NOMO-1 treated with DMSO at 0.1 percent for 48 hours (cell line): ENCODE measurements around the gene NRL.
A peak's percentile ranks its signal among the peaks of the same experiment; 100 is the strongest.
"Not testable (repeated sequence)": the region's sequence is repeated elsewhere in the genome, so short reads cannot be mapped to it uniquely, and the experiment has no call there.

Experiments used
- DNase-seq: peaks from one replicate; lab custom pipeline; 2025; ENCODE audit not compliant: unreplicated experiment; lab: John Stamatoyannopoulos, UW

The NRL gene

DNA sequence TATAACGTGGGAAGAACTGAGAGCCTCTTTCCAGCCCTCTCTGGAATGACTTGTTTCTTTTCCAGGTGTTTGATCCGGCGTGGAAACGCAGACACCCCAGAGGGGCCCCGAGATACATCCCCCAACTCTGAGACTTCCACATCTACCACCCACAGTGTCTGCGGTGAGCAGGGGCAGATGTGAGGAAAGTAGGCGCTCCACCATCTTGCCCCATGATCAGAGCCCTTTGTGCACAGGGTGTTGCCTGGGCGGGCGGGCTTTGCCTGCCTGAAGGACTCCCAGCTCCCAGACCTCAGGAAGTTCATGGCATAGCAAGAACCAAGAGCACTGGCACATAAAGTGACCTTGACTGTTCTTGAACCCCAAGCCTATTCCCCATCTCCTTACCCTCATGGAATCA lies 60.1 kb downstream of the NRL start:
- no peak for DNase-seq

DNA sequence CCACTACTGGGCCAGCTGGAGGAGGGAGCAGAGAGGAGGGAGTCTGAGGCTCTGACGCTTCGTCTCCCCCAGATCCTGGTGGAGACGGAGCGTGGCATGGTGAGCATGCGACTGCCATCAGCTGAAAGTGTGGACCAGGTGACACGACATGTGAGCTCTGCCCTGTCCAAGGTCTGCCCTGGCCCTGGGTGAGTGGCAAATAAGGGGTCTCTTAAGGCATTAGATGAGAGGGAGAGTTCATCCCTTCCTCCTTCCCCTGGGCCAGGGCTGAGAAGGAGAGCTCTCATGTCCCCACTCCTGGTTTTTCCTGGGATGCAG lies 60.5 kb downstream of the NRL start:
- DNase-seq: no peak

DNA sequence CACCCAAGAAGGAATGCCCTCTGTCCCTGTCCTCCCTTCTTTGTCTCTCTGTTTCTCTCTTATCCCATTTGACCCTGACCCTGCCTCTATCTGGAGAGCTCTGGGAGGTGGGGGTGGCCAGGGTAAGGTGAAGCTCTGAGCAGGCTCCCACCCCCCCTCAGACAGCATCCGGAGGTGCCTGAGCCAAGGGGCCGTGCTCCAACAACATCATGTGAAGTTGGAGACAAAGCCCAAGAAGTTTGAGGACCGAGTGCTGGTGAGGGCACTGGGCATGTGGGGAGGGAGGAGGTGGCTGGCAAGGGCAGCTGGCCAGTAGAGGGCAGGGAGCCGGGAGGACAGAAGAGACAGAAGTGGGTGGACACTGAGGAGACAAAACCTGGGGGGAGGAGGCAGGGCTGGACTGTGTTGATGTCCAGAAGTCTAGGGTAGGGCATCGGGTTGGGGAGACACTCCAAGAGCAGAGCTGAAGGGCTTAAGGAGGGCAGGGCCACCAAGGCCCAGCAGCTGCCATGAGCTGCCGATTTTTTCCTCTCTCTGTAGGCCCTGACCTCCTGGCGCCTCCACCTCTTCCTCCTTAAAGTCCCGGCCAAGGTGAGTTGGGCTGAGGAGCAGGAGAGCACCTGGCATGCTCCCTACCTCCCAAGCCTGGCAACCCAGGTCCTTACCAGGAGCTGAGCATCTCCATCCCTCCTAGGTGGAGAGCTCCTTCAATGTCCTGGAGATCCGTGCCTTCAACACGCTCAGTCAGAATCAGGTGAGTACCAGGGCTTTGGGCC lies 61.0 kb downstream of the NRL start:
- no peak for DNase-seq

DNA sequence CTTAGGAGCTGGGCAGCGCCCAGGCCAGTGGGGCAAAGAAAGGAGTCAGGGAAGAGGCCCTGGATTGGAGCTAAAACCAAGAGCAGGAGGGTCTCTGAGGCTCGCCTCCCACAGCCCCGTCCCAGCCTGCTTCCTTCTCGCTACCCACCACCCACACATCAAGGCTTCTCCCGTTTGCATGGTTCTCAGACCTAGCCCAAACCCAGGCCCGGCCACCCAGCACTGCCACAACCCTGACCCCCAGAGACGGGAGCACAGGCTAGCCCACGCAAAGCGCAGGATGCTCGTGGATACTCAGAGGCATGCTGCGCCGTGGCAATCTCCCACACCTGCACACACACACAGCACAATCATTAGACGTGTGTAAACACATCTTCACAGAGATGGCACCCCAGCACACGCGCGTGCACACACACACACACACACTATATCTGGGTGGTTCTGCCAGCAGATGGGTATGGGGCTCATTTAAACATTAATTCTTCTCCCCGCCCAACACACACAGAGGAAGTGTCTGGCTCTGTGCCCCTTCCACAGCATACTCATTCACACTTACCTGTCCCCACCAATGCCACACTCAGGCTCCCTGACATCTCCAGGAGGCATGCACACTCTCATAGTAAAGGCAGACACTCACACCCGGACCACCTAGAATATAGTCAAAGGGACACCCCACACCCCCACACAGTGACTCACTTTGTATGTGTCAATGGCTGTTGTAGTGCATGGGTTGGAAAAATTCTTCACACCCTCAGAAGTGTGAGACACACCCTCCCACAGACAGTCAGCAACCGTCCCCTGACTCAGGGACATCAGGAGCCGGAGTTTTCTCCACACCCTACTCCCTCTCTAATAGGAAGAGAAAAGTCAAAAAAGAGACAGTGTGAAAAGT lies 61.8 kb downstream of the NRL start:
- DNase-seq: no peak

DNA sequence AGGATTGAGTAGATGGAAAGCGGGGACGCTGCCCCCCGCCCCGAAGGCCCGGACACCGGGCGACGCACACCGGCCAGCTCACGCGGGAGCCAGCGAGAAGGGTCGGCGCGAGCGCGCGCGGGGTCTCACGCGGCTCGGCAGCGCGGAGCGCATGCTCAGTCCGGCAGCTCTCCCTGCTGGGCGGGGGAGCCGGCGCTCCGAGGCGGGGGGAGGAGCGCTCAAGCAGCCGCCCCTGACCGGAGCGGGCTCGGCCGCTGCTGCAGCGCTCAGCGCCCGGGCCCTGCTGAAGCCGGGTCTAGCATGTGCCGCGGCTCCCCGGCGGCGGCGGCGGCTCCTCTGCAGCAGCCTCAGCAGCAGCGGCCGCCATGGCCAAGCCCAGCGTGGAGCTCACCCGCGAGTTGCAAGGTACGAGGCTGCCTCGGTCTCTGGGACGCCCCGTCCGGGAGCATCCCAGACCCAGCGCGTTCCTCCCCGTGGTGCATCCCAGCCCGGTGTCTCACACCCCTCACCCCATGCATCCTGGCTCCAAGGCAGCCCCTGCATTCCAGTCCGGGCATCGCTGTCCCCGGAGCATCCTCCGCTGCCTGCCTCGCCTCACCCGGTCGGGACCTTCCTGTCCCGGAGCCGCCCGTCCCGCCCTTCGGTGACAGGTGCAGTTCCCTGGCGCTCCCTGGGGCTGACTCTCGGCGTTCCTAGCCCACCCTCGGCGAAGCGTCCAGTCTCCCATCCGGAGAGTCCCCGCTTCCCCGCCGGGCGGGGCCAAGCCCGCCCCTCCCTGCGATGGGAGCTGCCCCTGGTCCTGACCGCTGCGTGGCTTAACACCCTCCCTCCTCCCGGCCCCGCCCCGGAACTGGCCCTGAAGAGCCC lies 62.7 kb downstream of the NRL start, which contains the start of gene CARMIL3:
TSS of gene CARMIL3 (plus strand) at position 221 of the 867 bp plus-strand sequence. CDS start at position 366, 145 bp downstream.
- DNase-seq: peak; percentile 12

DNA sequence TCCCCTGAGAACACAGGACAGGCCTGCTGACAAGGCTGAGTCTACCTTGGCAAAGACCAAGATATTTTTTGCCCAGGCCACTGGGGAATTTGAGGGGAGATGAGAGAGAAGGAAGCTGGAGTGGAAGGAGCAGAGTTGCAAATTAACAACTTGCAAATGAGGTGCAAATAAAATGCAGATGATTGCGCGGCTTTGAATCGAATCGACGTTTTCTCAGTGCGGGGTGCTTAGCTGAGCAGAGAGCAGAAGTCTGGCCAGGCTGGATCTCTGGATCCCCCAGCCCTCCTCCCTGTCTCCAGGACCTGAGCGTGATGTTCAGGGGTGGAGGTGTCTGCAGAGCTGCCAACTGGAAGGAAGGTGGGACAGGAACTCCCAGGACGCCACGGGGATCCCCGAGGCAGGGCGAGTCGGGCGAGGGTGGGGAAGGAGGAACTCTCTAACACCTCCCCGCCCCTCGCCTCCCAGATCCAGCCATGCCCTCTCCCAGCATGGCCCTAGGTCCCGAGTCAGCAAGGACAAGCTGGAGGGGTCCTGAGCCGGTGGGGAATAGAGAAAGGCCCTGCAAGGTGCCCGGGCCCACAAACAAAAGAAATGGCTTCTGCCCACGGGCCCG lies 63.5 kb downstream of the NRL start:
- DNase-seq: no peak

DNA sequence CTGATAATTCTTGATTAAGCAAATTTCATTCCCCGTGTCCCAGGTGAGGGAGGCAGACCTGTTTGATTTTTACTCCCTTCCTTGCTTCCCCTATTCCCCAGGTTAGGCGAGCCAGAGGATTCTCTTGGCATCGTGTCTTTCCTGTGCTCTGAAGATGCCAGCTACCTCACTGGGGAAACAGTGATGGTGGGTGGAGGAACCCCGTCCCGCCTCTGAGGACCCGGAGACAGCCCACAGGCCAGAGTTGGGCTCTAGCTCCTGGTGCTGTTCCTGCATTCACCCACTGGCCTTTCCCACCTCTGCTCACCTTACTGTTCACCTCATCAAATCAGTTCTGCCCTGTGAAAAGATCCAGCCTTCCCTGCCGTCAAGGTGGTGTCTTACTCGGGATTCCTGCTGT lies 64.0 kb downstream of the NRL start:
- not testable (repeated sequence) for DNase-seq

DNA sequence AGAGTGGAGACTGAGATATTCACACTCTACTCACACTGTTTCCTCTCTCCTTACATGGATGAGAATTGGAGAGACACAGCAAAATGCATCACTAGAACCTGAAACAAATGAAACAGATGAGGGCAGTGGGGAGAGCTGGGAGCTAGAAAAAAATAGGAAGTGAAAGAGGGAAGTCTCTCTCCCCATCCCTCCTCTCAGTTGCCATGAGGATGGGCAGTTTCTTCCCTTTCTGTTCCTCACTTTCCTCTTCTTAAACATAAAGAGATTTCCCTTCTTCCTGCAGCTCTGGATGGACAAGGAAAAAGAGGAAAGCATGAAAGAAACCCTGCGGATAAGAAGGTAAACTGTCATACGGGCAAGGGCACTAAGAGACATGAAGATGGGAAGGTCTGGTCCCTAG lies 65.7 kb downstream of the NRL start:
- peak; percentile 28 for DNase-seq

DNA sequence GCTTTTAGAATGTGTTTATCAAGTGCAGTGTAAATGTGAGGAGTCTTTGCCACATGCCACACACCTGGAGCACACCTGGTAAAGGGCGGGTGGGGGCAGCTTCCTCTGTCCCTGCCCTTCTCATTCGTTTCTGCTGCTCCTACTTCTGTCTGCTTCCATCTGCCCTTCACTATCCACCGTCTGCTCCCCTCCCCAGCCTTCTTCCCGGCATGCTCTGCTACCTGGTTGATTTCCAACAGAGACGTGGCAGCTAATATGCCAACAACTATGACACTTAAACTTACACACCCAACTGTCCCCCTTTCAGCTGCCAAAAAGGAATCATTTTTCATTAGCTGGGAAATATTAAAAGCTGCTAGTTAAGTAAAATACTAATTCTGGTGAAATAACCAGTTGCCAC lies 72.0 kb downstream of the NRL start:
- DNase-seq: no peak

DNA sequence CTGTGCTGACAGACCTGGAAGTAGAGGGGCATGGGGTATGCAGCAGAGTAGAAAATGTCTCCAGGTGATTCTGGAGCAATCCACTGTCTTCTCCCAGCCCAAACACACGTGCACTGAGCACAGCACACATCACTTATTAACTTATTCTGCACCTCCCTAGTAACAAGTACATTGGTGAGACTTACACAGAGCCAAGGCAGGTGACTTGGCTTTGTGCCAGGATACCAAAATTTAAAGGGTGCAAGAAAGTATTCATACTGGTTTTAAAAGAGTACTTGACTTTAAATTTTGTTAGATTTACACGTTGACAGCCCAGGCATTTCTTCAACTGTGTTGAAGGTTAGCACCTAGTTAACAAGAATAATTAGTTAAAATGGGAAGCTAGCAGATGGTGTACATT lies 74.1 kb downstream of the NRL start:
- DNase-seq: no peak

DNA sequence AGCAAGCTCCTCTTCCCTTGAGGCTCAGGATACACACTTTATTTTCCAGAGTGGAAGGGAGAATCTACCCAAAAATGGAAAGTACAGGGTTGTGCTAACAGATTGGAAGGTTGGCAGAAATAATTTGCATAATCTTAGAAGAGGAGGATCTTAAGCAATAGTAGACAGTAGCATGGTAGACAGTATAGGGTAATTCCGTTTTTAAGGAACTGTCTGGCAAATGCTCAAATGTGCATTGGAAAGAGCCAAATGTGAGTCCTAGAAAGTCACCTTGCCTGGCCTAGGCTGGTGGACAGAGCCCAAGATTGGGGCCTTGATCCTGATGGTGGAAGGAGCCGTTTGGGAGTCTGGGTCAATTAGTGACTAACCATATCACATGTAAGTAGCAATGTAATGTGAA lies 76.1 kb downstream of the NRL start:
- peak; percentile 10 for DNase-seq

DNA sequence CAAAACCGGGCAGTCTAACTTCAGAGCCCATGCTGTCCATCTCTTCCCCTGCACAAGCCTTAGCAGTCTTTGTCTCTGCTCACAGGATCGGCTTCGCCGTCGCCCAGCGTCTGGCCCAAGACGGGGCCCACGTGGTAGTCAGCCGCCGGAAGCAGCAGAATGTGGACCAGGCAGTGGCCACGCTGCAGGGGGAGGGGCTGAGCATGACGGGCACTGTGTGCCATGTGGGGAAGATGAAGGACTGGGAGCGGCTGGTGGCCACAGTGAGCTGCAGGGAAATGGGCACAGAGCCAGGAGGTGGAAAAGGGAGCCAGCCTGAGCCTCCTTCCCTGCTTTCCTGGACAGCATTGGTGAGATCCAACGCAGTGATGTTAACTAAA lies 77.1 kb downstream of the NRL start:
- DNase-seq: no peak

DNA sequence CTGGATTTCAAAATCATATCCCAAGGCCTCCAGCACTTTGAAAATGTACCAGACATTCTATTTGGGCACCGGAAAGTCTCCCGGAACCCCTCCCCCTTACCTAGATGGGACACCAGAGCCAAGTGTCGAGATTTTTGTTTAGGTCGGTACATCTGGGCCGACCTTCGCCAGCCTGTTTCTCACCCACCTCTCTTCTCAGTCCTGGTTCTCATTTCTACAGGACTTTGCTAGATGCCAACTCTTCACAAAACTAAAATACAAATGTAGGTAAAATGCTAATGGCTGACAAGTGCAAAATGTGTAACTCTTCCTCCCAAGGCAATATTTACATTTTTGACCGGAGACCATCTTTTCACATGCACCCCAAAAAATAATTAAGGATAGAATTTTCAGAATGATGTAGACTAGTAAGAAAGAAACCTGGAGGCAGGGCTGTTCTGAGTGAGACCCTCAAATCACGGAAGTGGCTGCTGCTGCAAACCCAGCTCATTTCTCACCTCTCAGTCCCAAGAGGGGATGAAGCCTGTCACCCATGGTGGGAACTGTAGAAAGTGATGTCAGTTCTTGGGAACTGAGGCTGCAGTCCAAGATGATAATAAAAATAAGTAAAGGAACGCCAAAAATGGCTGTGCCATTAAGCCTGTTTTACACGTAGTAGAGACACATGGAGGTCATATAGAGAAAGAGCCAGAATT lies 77.6 kb downstream of the NRL start:
- not testable (repeated sequence) for DNase-seq

DNA sequence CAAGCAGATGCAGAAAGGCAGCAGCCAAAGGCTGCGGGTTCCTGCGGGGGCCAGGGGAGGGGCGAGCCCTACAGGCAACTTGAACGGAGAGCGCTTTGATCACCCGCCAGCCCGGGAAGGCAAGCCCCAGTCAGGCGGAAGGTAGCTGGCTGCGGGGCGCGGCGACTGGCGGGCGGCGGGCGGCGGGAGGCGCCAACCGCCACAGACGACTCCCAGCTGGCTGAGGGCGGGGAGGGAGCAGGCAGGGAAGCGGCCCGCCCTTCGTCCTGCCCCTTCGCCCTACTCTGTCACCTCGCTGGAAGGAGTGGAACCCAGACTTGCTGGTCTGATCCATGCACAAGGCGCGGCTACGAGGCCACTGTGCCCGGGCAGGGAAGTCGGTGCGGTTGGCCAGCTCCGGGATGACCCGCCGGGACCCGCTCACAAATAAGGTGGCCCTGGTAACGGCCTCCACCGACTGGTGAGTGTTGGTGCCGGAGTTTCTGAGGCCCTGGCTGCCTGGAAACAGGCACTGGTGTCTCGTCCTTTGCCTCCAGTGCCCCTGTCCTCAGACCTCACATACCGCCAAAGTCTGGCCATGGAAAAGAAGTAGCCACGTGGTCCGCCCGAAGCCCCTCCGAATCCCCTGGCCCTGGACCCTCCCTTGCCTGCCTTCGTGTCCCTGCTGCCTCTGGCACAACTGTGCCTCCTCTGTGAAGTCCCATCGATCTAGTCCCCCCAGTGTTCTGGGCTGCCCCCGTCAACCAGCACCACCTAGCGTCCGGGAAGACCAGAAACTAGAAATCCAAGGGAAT lies 78.4 kb downstream of the NRL start:
- DNase-seq: peak; percentile 62

DNA sequence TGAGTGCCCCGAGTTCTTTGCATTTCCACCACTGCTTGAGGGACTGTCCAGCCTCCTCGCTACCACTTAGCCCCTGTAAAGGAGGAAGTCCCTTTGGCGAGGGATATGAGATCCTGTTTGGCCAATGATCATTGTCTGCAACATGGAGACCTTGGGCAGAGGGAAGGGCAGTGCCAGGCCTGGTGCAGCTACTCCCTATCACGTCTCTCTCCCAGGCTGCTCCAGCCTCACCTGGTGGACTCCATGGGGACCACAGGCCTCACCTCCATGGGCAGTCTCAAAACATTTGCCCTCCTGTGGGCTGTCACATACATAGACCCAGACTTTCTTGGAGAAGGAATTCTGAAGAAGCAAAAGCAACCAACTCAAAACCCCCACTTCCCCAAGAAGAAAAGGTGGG lies 79.0 kb downstream of the NRL start:
- DNase-seq: not testable (repeated sequence)

DNA sequence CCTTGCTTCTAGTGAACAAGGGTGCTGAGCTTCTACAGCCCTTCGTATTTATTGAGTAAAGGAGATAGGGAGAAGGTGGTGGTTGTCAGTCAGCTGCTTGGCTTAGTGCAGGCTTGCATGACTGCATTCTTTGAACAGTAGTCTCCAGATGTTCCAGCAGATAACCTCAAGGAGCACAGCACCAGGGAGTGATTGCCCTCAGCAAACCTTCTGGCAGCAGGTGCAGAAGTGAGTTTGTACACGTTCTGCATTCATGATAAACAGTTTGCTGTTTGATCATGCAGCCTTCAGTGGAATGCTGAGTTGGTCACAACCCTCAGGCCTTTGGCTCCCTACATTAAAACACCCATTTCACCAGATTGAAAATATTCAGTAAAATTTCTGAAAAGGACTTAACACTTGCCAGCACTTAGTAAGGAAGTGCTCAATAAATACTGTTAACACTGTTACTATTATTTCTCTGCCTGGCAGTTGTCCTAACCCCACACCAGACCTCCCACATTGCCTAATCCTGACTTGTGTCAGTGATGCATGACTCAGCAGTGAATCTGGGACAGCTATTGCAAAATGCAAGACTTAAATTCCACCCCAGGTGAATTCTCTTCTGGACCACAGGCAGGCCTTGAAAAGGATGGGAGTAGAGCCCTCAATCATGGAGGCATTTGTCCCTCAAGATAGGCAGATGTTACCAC lies 81.9 kb downstream of the NRL start:
- DNase-seq: peak; percentile 80

DNA sequence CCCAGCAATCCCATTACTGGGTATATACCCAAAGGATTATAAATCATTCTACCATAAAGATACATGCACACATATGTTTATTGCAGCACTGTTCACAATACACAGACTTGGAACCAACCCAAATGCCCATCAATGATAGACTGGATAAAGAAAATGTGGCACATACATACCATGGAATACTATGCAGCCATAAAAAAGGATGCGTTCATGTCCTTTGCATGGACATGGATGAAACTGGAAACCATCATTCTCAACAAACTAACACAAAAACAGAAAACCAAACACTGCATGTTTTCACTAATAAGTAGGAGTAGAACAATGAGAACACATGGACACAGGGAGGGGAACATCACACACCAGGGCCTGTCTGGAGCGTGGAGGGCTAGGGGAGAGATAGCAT lies 83.4 kb downstream of the NRL start:
- not testable (repeated sequence) for DNase-seq

DNA sequence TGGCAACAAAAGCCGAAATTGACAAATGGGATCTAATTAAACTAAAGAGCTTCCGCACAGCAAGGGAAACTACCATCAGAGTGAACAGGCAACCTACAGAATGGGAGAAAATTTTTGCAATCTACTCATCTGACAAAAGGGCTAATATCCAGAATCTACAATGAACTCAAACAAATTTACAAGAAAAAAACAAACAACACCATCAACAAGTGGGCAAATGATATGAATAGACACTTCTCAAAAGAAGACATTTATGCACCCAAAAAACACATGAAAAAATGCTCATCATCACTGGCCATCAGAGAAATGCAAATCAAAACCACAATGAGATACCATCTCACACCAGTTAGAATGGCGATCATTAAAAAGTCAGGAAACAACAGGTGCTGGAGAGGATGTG lies 85.1 kb downstream of the NRL start:
- not testable (repeated sequence) for DNase-seq
